OCI-LY7 (cell line): ENCODE measurements around the gene GH1. TPM values are rescaled to one million over a fixed set of nuclear protein-coding genes. Genes with fewer than 3 reads are reported as not detected.

Source experiments
- BruUV-seq: library from RNA; stranded (reverse); fragments of 400-500 nt; replicated peaks from 2 replicates; lab custom pipeline; 2021; lab: Mats Ljungman, UMichigan
- CTCF ChIA-PET: fragments of 300-600 bp; sonication (Branson Sonifier 250); formaldehyde crosslinking; loops from one replicate; lab custom pipeline; 2022; ENCODE audit warnings: antibody characterized with exemption; ENCODE audit not compliant: unreplicated experiment; lab: Charles Lee
- POLR2A ChIA-PET: fragments of 300-600 bp; sonication (Branson Sonifier 250); formaldehyde crosslinking; loops from one replicate; lab custom pipeline; 2022; ENCODE audit warnings: antibody characterized with exemption; lab: Charles Lee
- DNase-seq: peaks from one replicate; pipeline ENCODE4 v3.0.0-alpha.2; 2015; ENCODE audit warnings: low spot score
- H2AFZ ChIP-seq: fragments of 200-600 bp; sonication (generic), shearing (Covaris generic); 2 replicates; pipeline ENCODE4 v1.6.1; 2014; ENCODE audit warnings: mild to moderate bottlenecking, antibody characterized with exemption, low read length, moderate library complexity
- H3K27ac ChIP-seq: fragments of 200-600 bp; sonication (generic); 2 replicates; pipeline ENCODE4 v1.5.1; 2014; ENCODE audit warnings: mixed run types, low read depth, mild to moderate bottlenecking, moderate library complexity, low read length, inconsistent platforms; ENCODE audit not compliant: poor library complexity, severe bottlenecking
- H3K36me3 ChIP-seq: fragments of 200-600 bp; sonication (generic); 2 replicates; pipeline ENCODE4 v1.6.1; 2014; ENCODE audit warnings: mild to moderate bottlenecking, antibody characterized with exemption, low read length, moderate library complexity, mixed read lengths; ENCODE audit not compliant: insufficient read depth
- H3K4me1 ChIP-seq: fragments of 200-600 bp; sonication (generic); 2 replicates; pipeline ENCODE4 v1.5.1; 2014; ENCODE audit warnings: mild to moderate bottlenecking, low read length; ENCODE audit not compliant: insufficient read depth, poor library complexity, severe bottlenecking
- H3K4me2 ChIP-seq: fragments of 200-600 bp; sonication (generic); 2 replicates; pipeline ENCODE4 v1.6.1; 2014; ENCODE audit warnings: mild to moderate bottlenecking, low read length
- H3K4me3 ChIP-seq: fragments of 200-600 bp; sonication (generic); 2 replicates; pipeline ENCODE4 v1.5.1; 2014; ENCODE audit warnings: mild to moderate bottlenecking, low read depth, low read length; ENCODE audit not compliant: poor library complexity, severe bottlenecking
- H3K79me2 ChIP-seq: fragments of 200-600 bp; sonication (generic); 2 replicates; pipeline ENCODE4 v1.6.1; 2016; ENCODE audit warnings: low read depth, mild to moderate bottlenecking, low read length, moderate library complexity, mixed read lengths; ENCODE audit not compliant: insufficient read depth
- H3K9me2 ChIP-seq: fragments of 200-600 bp; sonication (generic); 2 replicates; pipeline ENCODE4 v1.6.1; 2016; ENCODE audit warnings: mild to moderate bottlenecking, low read length, mixed read lengths; ENCODE audit not compliant: insufficient read depth
- H3K9me3 ChIP-seq: fragments of 200-600 bp; sonication (generic); 2 replicates; pipeline ENCODE4 v1.6.1; 2014; ENCODE audit warnings: mild to moderate bottlenecking, mixed run types, low read length, mixed read lengths
- H4K20me1 ChIP-seq: fragments of 200-600 bp; sonication (generic); 2 replicates; pipeline ENCODE4 v1.6.1; 2014; ENCODE audit warnings: mild to moderate bottlenecking, antibody characterized with exemption, low read length, moderate library complexity, mixed read lengths; ENCODE audit not compliant: insufficient read depth
- EZH2phosphoT487 ChIP-seq: fragments of 200-600 bp; sonication (generic); IDR thresholded peaks from 2 replicates; pipeline ENCODE4 v1.6.1; 2018; ENCODE audit warnings: low read depth, borderline replicate concordance, mild to moderate bottlenecking, mixed run types, antibody characterized with exemption, low read length, moderate library complexity, mixed read lengths
- intact Hi-C: fragments of 100-400 bp; cut with micrococcal nuclease; formaldehyde crosslinking; loops from one replicate; pipeline ENCODE4 v1.10.0; 2022; ENCODE audit not compliant: unreplicated experiment
- total RNA-seq, 2 experiments: library from RNA; depleted of rRNA in 1 of 2; stranded (reverse); fragments of >200 nt in 1 of 2; shearing (Covaris generic) in 1 of 2; gene quantifications; 2 replicates each; pipeline ENCODE4 v1.2.3, GENCODE V29; 2014 to 2022
- TF ChIP-seq, protein P1 (sequence below): fragments of 200-600 bp; sonication (generic); conservative IDR thresholded peaks from 2 replicates; pipeline ENCODE4 v1.5.1; 2014; ENCODE audit warnings: mild to moderate bottlenecking, antibody characterized with exemption, low read length, moderate library complexity, mixed read lengths

GH1 gene
- total RNA-seq, 2 experiments from 2014 or later: 4.3 TPM; not detected in 1

DNA sequence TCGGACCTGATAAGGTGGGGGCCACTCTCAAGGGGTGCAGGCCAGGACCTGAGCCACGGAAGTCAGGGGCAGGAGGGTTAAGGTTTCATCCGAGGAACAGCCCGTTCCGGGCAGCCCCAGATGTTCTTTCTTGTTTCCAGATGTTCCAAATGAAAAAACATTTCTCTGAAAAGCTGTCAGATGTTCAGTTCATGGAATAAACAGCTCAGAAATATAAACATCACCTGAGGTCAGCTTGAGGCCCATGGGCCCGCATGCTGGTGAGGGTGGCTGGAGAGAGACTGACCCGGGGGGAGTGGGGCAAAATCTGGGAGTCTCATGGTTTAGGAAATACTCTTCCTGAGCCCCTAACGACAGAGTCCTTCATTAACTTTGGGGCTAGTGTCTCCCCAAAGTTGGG is 15.0 kb upstream of the GH1 start:
- peaks cover 73% of the 10 kb centered on the region for H3K4me1 ChIP-seq
- H3K27ac ChIP-seq: peak overlapping the region; percentile 99
- H3K9me2 ChIP-seq: no peaks in the 10 kb centered on the region
- H3K79me2 ChIP-seq: peaks cover 50% of the 10 kb centered on the region
- no peaks in the 10 kb centered on the region for H3K9me3 ChIP-seq
- peak overlapping the region; percentile 95 for H3K4me2 ChIP-seq
- H4K20me1 ChIP-seq: peaks cover 17% of the 10 kb centered on the region
- H2AFZ ChIP-seq: no peak overlapping the region
- POLR2A ChIA-PET: interaction anchor here (0.9 to 2.4 kb wide), 7 partner anchors 8 to 572 kb away, joined by 3 to 19 read pairs (median 4); partner anchors contain the start of gene DDX5
- TF ChIP-seq, protein P1, sequence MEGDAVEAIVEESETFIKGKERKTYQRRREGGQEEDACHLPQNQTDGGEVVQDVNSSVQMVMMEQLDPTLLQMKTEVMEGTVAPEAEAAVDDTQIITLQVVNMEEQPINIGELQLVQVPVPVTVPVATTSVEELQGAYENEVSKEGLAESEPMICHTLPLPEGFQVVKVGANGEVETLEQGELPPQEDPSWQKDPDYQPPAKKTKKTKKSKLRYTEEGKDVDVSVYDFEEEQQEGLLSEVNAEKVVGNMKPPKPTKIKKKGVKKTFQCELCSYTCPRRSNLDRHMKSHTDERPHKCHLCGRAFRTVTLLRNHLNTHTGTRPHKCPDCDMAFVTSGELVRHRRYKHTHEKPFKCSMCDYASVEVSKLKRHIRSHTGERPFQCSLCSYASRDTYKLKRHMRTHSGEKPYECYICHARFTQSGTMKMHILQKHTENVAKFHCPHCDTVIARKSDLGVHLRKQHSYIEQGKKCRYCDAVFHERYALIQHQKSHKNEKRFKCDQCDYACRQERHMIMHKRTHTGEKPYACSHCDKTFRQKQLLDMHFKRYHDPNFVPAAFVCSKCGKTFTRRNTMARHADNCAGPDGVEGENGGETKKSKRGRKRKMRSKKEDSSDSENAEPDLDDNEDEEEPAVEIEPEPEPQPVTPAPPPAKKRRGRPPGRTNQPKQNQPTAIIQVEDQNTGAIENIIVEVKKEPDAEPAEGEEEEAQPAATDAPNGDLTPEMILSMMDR: no peak
- intact Hi-C loops: loop anchor here (5.0 kb wide), 2 partner anchors 89 to 236 kb away; partner anchors contain the start of gene ICAM2
- peak overlapping the region; percentile 98 for H3K4me3 ChIP-seq
- CTCF ChIA-PET: interaction anchor here (0.5 to 3.3 kb wide), 3 partner anchors 9 to 87 kb away, joined by 3 to 21 read pairs (median 3); partner anchors contain the start of gene ICAM2
- no TSS peak for BruUV-seq
- no peak for DNase-seq
- H3K36me3 ChIP-seq: peaks cover 35% of the 10 kb centered on the region

DNA sequence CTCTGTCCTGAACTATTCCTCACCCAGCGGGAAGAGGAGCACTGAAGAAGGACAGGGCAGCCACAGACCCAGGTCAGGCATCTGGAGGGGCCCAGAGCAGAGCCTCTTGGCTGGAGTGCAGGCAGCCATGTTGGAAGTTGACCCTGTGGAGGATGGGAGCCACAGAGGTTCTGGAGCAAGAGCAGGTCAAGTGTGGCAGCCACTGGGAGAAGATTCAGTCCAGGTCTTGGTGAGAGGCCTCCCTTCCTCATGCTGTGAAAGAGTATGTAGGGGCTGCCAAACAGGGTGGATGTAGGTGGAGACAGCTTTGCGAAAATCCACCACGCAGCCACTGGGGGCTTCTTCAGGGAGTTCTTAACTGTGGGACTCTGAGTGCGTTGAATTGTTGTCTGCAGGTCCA is 14.1 kb upstream of the GH1 start:
- intact Hi-C loops: loop anchor here (1.0 to 5.0 kb wide), 3 partner anchors 14 to 235 kb away; partner anchors contain the start of gene ICAM2
- H3K4me1 ChIP-seq: peaks cover 73% of the 10 kb centered on the region
- POLR2A ChIA-PET: interaction anchor here (1.0 to 2.4 kb wide), 6 partner anchors 10 to 573 kb away, joined by 4 to 19 read pairs (median 8); partner anchors contain the start of genes DDX5 and ICAM2

More for the DNA sequence above, 14.1 kb upstream of the GH1 start:
- peak overlapping the region; percentile 99 for H3K27ac ChIP-seq
- peak overlapping the region; percentile 95 for H3K4me2 ChIP-seq
- H3K79me2 ChIP-seq: peaks cover 50% of the 10 kb centered on the region
- peak overlapping the region; percentile 98 for H3K4me3 ChIP-seq
- H3K9me3 ChIP-seq: no peaks in the 10 kb centered on the region
- H3K9me2 ChIP-seq: no peaks in the 10 kb centered on the region
- TF ChIP-seq, protein P1: peak; percentile 58; the same call in 1 of the 2 replicates
- no peak for TF ChIP-seq EZH2phosphoT487
- TSS peak; percentile 90 for BruUV-seq
- peaks cover 17% of the 10 kb centered on the region for H4K20me1 ChIP-seq
- H3K36me3 ChIP-seq: peaks cover 44% of the 10 kb centered on the region
- DNase-seq: peak; percentile 56
- H2AFZ ChIP-seq: no peak overlapping the region
- CTCF ChIA-PET: interaction anchor here (3.3 kb wide), 1 partner anchor 14 kb away, joined by 21 read pairs; no protein-coding TSS in a partner anchor
